ENCODE measurements around the gene JAZF1.

Gene JAZF1

DNA sequence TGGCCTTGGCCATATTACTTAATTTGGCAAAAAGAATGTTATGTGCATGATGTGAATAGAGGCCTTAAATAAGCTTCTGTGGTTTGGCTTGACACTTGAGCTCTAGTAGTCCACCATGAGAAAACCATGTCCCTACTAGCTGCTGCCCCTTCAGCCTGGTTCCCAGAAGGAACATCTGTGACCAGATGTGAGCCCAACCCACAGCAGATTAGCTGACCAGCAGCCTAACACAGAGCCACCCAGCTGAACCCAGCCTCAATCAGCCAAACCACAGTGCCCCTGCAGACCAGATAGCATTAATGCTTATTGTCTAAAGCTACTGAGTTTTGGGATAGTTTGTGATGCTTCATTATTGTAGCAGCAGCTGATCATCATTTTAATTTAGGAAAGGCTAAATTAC, 16.6 kb downstream of the JAZF1 start:
- DNase-seq: no peak

DNA sequence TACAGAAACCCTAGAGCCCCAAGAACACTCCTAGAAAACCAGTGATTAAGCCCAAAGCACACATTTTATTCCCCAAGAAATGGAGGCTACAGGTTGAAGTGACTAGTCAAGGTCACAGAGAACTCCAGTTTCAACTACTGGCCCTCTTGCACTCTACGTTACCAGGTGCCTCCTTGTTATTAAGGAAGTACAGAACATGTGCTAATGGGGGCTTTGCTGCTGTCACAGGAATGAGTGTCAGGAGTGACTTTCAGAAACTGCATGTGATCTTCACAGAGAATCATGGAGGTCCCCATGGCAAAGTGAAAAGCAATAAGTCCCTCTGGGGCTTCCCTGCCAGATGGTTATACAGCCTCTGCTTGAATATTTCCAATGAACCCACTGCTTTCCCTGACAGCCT, 19.3 kb downstream of the JAZF1 start:
- DNase-seq: no peak

DNA sequence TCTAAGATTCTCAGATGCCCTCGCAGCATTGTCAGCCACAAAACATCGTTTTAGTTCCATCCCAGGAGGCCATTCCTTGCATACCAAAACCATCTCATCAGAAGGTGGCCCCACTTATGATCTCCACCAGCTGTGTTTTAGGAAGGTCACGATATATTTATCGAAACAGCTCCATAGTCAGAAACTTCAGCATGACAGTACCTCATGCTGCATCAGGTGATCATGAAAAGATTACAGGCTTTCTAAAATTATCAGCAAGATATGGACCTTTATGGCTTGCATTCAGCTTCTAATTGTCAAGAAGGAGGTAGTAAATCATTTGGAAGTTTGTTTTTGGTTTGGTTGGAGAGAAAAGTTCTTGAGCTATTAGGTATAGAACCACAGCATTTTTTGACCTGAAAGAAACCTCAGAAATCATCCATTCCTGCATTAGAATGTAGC, 20.0 kb downstream of the JAZF1 start:
- DNase-seq: no peak

DNA sequence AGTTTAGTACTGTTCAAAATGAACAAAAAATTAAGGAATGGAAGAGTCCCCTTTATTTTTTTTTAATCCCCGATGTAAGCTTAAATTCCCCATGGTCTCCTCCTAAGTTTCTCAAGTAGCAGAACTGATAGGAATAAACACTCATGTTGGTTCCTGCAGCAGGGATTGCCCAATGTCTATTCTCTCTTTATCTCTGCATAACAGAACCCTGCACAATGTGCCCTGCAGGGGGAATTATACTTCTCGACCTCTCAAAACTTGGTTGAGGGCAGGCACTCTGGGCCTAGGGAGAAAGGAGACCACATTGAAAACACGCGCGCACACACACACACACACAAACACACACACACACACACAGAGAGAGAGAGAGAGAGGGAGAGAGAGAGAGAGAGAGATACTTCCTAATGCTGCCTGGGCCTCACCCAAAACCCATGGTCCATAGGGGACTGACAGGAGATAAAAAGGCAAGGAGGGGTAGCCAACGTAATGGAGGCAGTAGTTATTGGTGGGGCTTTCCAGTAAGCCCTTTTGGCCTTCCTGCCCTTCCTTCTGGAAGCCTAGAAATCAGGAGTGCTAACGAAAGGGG, 22.7 kb downstream of the JAZF1 start:
- DNase-seq: no peak

DNA sequence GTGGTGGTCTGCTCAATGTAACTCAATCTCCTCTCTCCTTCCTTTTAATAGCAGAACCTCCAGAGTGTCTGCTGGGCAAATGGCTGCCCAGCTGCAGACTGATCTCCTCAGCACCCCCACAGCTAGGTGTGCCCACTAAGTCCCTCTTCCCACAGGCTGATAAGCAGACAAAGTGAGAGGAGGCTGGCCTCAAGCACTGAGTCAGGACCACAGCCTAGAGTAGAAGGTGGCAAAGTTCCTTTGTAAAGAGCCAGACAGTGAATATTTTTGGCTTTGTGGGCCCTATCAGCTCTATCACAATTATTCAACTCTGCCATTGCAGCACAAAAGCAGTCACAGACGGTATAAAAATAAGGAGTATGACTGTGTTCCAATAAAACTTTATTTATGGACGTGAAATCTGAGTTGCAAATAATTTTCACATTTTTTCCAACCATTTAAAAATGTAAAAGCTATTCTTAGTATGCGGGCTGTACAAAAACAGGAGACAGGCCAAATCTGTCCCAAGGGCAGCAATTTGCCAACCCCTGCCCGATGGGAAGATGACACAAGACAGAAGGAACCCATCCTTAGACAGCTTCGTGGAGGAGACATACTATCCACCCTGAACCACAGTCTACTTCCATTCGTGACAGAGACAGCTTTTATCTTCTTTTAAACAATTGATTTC, 23.4 kb downstream of the JAZF1 start:
- DNase-seq: no peak

DNA sequence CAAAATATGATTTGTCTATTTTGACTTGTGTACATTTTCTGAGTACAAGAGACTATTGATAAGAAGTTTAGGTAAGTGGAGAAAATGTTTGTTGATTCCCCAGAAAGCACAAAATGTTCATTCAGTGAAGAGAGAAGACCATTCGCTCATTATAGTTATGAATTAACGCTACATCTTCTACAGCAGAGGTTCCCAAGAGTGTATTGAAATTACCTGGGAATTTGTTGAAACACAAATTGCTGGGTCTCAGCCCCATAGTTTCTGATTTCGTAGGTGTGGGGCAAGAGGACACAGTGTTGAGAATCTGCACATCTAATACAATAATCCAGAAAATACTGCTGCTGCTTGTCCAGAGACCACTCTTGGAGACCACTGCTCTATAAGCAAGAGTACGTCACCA, 24.2 kb downstream of the JAZF1 start:
- no peak for DNase-seq

DNA sequence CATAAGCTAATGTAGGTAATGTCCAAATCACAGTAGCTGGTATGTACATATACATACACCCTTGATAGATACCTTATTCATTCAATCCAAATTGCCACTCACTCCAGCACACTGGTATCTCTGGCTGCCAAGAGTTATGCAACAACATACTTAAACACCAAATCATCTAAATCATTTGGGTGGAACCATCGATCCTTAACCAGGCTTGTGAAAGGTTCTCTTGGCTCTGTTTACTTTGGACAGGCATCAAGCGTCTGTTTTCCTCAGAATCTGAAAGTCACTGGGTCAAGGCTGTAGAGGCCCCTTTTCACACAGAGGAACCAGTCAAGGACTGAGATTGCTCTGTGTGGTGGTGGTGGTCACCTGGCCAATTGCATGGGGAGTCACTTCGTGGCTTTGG, 24.6 kb downstream of the JAZF1 start:
- DNase-seq: peak; percentile 19

DNA sequence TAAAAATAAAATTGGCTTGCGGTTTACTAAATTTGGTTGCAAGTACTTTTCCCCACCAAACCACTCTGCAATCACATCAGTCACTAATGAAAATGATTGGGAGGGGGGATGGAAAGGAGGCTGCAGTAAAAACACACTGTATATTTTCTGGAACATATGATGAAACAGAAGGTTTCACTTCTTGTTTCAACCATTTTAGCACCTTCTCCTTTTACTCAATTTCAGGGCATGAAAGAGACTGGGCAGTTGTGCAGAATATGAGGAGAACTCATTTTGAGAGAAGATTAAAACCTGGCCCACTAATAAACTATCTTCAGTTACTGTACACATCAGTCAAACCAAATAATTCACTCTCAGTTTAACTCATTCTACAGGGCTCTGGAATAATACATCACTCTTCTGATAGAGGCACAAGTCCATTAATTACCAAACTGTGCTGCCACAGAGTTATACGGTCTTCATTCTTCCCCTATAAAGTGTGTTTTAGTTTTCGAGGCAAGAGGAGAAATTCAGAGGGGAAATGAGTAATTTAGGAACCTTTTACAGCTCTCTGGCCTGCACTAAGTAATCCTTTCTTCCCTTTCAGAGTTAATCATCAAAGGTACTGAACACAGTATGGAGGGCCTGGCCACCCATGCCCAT, 25.5 kb downstream of the JAZF1 start:
- no peak for DNase-seq

DNA sequence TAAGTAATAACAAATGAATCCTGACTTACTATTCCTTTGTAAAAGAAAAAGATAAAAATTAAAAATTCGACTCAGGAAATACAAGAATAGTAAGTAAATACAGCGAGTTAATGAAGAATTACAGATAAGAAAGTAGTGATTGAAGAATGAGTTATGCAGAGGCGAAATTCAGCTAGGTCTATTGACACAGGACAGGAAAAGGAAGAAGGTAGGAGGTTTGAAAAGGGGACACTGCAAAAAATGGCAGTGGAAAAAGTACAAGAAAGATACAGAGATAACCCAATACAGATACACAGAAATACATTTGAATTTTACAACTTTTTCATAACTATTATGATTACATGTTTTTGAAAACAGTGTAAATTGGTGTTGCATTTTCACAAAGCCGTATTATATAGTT, 28.0 kb downstream of the JAZF1 start:
- DNase-seq: no peak

DNA sequence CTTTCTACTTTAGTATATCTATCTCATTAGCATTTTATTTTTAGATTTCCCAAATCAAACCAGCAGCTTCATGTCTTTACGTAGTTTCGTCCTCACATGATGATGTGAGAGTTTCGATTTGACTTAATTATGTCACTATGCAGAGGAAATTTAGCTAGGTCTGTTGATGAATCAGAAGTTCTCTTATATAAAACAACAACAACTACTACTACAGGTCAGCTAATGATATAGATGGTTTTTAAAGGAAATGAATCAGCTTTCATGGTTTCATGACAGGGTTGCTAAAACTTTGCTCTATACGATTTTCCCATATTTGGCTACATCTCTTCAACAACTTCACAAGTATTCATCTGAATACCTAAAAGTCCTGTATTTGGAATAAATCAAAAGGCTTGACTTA, 28.6 kb downstream of the JAZF1 start:
- DNase-seq: no peak

DNA sequence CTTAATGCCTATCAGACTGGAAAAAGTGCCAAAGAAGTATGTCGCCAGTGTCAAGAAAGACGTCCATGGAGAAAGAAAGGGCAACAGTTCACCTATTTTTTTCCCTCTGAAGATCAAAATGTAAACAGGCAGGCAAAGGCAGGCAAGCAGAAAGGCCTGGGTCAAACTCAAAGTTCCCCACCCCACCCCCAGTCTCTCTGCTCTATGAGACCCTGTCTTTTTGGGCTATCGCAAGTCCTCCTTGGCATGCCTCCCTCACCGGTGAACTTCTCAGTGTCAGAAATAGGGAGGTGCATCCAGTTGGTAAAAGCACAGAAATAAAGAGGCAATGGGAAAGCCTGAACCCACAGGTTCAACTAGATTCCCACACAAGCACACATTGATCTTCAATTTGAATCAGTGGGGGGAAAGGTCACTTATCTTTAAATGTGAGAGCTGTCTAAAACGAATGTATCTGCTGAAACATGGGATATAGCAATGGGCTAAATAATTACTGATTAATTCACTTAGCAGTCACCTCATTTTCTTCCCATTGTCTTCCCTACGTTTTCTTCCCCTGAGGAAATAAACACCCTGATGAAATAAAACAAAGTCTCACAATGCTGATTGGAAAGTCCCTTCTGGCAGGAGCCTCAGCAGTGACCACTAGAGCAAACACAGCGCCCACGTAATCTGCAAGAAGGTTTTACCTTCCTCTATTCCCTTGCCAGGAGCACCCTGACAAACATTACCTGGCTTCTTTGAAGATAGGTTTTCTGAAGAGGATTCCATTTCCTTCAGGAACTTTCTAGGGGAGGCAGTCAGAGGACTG, 31.1 kb downstream of the JAZF1 start:
- no peak for DNase-seq

DNA sequence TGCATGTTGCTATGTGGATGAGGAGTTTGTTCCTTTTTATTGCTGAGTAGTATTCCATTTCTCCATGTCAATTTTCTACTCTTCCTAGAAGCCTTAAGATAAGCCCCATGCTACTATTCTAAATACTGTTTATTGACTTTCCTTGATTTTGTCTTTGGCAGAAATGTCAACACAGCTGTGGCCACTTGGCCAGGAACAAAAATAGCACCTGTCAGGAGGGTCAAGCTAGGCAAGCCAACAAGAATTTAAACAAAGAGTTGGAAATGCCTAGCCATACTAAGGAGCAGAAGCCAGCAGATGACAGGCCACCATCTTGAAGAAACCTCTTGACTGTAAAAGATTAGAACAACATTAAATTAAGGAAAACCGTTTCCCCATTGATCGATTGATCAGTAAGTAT, 34.7 kb downstream of the JAZF1 start:
- no peak for DNase-seq

DNA sequence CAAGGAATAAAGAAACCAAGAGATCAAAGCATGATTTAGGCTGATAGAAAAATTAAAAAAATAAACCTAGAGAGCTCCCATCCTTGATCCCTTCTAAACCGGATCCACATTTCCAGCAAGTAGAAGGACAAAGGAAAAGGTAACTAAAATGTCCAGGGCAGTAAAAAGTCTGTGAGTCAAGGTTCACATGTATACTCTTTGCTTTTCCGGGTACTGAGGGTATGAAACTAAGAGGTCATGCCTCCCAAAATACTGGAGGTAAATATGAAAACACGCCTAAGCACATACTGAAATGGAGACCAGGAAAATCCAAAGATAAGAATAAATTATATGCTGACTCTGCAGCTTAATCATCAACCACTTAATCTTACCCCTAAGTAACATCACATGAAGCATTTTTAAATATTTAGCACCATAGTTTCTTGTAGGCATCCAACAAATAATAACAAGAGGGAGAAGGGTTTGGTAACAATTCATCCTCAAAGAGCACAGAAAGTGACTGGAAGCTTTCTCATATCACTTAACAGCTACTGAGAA, 35.4 kb downstream of the JAZF1 start:
- DNase-seq: no peak

DNA sequence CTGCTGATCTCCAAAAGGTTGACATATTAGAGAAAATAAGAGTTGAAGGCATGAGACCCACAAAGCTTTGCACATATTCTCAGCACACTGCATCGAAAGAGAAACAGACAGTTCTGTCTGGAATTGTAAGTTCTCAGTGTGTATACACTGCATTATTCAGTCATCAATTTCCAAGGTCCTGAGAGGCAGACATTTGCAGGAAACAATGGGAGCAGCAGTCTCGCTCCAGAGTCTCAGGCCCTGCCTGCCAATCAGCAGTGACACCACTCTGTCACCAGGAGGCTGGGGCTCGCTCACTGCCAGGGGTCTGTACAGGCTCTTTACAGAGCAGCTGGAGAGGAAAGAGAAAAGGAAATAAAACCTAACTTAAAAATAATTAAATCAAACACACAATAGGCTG, 36.3 kb downstream of the JAZF1 start:
- peak; percentile 3 for DNase-seq

DNA sequence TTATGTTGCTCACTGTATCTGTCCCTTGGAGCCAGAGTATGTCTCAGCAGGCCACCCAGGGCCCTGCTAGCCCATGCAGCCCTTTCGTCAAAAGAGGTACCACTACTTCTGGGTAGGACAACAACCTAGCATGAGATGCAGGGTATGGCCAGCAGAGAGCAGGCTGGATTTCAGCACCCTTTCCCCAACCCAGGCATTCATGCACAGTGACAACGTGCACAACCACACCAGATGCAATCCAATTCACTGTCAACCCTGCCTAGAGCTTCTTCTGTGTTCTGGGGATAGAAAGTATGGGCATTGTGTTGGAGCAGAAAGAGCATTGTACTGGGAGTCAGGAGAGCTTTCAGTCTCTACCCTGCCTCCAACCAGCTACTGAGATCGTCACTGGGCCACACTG, 37.9 kb downstream of the JAZF1 start:
- no peak for DNase-seq

DNA sequence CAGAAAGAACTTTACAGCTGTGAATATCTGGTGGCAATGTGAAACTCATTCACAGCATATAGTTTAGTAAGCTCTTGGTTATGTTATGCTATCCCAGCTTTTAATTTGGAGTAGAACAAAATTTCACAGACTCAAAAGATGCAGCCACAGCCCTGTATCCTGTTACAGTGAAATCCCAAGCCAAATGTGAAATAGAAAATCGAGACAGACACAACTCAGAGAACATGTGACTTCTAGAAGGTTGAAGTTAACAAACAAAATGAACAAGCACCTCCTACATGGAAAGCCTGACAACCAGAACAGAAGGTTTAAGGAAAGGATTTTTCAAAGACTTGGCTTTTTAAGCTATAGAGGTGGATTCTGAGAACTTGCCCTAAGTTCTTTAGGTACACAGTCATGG, 39.6 kb downstream of the JAZF1 start:
- DNase-seq: no peak

DNA sequence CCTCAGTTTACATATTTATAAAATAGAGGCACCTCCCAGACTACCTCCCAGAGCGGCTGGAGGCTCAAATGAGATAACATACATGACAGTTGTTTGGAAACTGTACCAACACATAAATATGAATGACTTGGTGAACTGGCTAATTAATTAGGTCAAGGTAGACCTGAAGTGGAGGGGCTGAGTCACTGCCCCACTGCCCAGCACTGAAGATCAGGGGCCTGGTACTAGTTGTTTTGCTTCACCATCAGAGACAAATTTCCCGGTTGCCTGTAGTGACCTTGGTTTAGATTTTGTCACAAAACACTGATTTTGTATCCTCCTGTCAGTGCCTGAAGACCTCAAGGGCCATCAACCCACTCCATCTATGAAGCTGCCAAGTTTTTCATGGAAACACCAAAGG, 41.8 kb downstream of the JAZF1 start:
- no peak for DNase-seq

DNA sequence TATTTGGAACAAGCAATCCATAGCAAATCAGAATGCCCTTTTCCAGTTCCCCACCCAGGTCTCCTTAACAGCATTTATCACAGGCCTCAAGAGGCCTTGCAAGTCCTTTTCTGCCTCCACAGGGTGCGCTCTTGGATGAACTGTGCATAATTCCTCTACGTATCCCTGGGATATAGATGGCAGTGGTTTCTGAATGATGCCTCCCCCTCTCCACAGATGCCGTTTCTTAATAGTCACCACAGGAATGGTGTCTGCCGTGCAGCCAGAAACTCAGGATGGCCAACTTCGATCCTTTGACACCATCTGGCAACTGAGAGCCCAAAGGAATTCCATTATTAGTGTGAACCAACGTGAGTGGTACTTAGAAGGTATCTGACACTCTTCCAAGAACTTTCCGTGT, 43.1 kb downstream of the JAZF1 start:
- no peak for DNase-seq

DNA sequence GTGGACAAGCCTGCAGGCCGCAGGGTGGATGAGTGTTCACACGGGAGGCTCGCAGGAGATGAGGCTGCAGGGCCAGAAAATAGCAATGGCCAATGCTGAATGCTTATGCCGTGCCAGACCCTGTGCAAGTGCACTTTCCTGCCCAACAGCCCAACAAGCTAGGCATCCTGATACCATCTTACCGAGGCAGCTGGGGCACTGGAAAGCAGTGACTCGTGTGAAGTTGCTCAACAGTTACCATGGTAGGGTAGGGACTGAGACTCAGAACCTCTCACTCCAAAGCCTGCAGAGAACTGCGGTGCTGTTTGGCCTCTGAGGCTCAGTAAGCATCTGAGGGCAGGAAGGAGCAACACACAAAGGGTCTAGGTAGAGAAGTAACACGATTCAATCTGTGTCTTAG, 43.7 kb downstream of the JAZF1 start:
- DNase-seq: no peak

DNA sequence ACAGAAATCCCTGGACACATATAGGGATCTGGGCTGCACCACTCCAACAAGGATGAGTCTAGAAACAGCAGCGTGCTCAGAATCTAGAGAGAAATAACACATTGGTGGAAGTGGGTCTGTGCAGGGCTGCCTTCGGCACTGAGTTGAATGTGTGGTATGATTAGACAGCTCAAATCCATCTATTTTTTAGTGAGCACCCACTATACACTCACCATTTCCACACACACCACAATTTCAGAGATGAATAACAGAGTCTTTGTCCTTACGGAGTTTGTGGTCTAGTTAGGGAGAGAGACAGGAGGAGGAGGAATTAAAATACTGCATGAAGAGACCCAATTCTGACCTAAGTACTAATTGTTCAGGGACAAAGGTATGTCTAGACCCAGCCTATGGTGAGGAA, 44.2 kb downstream of the JAZF1 start:
- no peak for DNase-seq

DNA sequence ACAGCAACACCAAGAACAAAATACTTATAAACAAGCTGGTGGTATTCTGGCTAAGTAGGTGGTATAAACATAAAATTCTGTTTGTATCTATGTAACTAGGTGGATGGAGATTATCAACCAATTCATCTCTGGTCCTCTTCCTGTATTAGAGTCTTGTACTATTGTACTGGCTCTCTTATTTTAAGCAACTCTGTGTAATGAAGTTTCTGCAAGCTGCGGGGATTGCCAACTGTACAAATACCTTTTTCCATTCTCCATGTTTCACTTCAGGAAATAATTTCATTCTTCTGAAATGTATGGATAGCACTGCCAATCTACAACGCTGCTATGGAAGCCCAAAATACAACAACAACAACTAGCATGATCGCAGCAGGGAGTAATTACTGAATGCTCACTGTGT, 44.8 kb downstream of the JAZF1 start:
- no peak for DNase-seq

DNA sequence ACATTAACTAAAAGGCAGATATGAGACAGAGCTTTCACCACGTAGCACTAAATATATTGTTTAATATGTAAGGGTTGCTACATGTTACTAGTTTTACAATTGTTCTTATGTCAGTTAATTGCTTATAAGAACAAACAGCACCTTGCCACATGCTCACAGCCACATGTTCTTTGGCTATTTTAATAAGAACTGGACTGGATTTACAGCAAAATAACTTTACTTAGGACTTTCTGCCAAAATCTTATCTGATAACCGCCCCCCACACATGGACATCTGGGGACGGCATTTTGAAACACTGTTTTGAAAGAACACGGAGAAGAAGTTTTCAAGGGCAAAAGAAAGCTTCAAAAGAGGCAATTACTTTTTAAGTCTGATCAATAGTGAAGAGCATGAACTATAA, 45.3 kb downstream of the JAZF1 start:
- DNase-seq: no peak

DNA sequence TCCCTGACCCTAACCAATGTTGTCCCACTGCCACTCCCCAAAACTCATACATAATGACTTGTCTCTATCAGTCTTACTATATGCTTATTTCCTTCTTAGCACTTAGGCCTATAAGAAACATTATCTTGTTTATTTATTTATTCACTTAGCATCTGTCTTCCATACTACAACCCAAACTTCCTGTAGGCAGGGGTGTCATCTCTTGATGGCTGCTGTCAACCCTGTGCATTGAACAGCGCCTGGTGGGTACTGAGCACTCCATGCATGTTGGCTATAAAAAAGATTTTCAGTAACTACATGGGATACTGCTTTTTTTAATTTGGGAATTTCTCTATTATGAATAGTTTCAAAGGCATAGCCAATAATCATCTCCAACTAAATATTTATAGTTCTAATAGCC, 46.7 kb downstream of the JAZF1 start:
- DNase-seq: no peak

Measured in NCI-H1092 (cell line).